HG03175 (cell line): ENCODE data around the gene SLC7A6OS.

Experiments
- ATAC-seq: cut with Tn5 transposase; IDR thresholded peaks from one replicate; pipeline ENCODE4 v1.9.1; 2021; ENCODE audit warnings: mild to moderate bottlenecking, moderate library complexity; ENCODE audit not compliant: unreplicated experiment

The SLC7A6OS gene

GRCh38 chr16:68257906-68258800 is 52.6 kb downstream of the SLC7A6OS start:
- ATAC-seq = no peak

GRCh38 chr16:68257251-68257905 is 53.4 kb downstream of the SLC7A6OS start:
- no peak for ATAC-seq

GRCh38 chr16:68255712-68256111 is 55.0 kb downstream of the SLC7A6OS start:
- ATAC-seq = no peak

- ATAC-seq = no peak
These were observed 57.0 kb downstream of the SLC7A6OS start for GRCh38 chr16:68253721-68254120.

- no peak for ATAC-seq
These were observed 58.4 kb downstream of the SLC7A6OS start for GRCh38 chr16:68252383-68252782.

- ATAC-seq = no peak
These were observed 58.9 kb downstream of the SLC7A6OS start for GRCh38 chr16:68251832-68252231.

- no peak for ATAC-seq
These were observed 59.8 kb downstream of the SLC7A6OS start for GRCh38 chr16:68250951-68251350.

- no peak for ATAC-seq
These were observed 61.4 kb downstream of the SLC7A6OS start for GRCh38 chr16:68249371-68249770.
